ENCODE results near the gene CNTN5.

The CNTN5 gene

DNA sequence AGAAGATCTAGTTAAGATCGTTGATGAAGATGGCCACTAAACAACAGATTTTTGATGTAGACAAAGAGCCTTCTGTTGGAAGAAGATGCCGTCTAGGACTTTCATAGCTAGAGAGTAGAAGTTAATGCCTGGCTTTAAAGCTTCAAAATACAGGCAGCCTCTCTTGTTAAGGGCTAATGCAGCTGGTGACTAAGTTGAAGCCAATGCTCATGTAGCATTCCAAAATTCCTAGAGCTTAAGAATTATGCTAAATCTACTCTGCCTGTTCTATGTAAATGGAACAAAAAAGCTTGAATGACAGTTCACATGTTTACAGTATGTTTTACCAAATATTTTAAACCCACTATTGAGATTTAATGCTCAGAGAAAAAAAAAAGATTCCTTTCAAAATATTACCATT, 492.6 kb downstream of the CNTN5 start:
- no peak for DNase-seq (ENCODE audit: low spot score)

- no peak for DNase-seq (ENCODE audit: low spot score)
Measured at GRCh38 chr11:99519095-99519494, 498.3 kb downstream of the CNTN5 start.

DNA sequence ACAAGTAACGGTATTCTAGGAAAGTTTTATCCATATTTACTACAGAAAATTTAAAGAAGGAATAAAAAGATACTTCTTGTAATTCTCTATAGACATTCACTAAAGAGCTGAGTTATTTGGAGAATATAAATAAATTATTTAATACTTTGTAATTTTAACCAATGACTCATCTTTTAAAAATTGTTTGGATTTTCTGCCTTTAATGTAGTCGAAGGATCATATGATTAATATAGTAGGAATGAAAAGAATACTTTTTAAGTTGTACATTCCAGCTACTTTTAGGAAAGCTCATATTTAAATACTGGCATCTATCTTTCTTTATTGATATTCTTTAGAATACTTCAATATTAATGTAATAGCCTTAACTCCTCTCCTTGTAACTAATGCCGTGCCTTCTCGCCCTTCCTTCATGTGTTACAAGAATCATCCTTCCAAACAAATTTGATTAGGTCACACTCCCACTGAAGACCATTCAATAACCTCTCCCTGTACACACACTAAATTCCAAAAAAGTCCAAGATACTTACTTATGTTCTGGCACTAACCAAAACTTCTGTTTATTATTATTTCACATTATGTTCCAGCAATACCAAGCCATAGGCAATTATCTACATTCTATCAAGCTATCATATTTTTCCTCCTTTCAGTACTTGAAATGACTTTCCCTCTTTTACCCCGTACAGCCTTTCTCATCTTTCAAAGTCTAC, 501.9 kb downstream of the CNTN5 start:
- DNase-seq (ENCODE audit: low spot score), result no peak

- DNase-seq (ENCODE audit: low spot score), result no peak
Measured at GRCh38 chr11:99531468-99531867, 510.7 kb downstream of the CNTN5 start.

DNA sequence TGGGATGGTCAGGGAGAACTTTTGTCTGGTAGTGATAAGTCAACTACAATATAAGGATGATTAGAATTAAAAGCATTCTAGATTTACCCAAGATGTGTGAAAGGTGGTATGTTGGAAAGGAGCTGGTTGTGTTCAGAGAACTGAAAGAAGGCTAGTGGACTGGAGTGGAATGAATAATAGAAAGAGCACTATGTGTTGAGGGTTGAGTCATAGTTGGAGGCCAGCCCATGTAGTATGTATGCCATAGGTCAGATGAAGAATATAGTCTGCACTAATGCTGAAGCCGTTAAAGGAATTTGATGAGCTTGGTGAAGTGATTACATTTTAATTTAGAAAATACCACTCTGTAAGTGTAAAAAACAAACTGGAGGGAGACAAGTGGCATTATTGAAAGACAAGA, 514.1 kb downstream of the CNTN5 start:
- DNase-seq (ENCODE audit: low spot score), result no peak

DNA sequence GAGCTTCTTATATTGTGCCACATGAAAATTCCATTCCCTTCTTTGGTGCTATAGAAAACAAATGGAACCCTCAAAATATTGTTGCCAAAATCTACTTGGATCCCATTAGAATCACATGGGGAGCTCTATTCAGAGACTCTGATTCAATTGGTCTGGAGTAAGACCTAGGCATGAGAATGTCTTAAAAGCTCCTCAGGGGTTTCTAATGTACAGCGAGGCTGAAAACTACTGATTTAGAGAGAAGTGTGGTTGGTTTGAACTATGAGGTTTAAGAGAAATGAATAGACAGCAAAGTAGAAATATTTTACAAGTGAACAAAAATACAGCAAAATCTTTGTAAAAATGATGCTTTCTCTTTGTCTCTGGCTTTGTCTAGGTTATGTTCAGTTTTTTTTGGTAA, 514.7 kb downstream of the CNTN5 start:
- no peak for DNase-seq (ENCODE audit: low spot score)

- no peak for DNase-seq (ENCODE audit: low spot score)
Measured at GRCh38 chr11:99535819-99536218, 515.1 kb downstream of the CNTN5 start.

GRCh38 chr11:99537681-99538080, 516.9 kb downstream of the CNTN5 start:
- DNase-seq (ENCODE audit: low spot score), result no peak

- no peak for DNase-seq (ENCODE audit: low spot score)
Measured at GRCh38 chr11:99545616-99546015, 524.9 kb downstream of the CNTN5 start.

GRCh38 chr11:99548264-99548663, 527.5 kb downstream of the CNTN5 start:
- no peak for DNase-seq (ENCODE audit: low spot score)

DNA sequence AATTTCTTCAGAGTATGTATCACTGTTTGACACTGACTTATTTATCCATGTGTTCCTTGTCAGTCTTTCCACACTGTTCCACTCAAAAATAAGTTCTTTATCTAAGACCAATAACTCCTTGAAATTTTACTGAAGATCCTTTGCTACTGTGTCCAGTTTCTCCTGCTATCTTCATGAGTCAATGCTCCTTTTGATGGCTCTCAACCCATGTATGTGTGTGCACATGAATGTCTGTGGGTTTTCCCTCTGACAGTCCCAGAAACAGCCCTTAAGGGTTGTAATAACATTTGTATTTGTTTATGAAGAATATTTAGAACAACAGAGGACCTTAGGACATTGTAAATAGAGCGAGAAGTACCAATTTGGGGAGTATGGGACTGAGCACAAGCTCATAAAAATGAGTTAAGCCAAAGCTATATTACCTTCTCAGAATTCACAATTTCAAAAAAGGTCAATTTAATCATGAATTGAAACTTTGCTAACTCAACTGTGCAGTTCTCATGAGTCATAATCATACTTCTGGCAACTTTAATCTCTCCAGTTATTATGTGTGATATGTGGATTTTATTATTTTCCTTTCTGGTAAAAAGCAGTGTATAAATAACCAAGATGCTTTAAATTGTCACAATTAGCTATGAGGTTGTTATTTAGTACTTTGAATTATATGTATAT, 533.6 kb downstream of the CNTN5 start:
- no peak for DNase-seq (ENCODE audit: low spot score)

DNA sequence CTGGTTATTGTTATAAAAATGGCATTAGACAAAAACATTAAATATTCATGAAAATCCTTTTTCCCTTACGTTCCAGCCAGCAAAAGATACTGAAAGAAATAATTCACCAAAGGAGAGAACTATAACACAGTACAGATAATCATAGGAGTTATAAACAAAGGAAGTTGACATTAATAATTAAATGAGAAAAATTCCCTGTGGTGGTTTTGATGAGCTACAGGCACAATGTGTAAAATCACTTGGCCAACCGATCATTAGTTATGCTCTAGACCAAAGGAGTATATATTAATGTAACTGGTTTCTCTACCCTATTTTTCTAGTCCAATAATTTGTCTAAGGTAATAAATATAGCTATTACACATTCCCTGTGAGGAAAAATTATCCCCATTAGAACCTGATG, 534.7 kb downstream of the CNTN5 start:
- no peak for DNase-seq (ENCODE audit: low spot score)

- no peak for DNase-seq (ENCODE audit: low spot score)
Measured at GRCh38 chr11:99565333-99565732, 544.6 kb downstream of the CNTN5 start.

DNA sequence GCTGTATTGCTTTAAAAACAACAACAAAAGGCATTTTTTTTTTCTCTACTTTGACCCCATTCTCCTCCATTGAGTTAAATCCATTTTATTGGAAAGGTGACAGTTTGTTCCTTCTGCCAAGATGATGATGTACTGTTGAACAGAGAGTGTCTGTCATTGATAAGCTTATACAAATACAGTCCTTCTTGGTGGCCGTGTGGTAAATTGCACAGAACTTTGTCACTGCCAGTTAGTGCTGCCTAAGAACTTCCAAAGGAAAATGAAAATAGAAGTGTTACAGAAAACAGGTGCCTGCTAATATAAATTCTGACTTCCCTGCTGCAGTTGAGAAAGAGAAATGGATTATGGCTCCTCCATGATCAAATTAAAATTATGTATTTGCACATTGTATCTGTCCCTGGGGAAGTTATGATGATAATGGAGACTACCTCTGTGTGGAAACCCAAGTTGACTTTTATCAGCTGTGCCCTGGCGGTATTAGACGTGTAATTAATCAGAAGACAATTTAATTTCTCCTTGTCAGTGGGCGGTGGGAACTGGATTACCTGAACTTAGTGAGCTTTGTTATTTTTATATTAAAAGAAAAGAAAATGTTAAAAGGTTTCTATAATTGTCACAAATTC, 546.7 kb downstream of the CNTN5 start:
- DNase-seq (ENCODE audit: low spot score), result no peak

DNA sequence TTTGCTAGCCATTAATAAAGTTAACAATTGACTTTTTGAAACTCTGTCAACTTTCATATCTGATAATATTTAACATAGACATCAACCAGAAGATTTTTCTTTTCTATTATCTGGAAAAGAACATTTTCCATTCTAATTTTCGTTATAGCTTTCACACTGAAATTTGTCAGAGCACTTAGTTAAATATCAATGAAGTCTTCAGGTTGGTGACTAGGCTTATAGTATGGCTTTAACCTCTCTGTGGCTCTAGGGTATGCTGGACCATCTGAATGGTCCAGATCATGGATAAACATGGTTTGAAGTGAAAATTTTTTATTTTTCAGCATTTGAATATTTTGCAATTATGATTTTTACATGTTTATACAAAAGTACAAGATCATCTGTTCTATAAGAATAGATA, 548.1 kb downstream of the CNTN5 start:
- DNase-seq (ENCODE audit: low spot score), result no peak

DNA sequence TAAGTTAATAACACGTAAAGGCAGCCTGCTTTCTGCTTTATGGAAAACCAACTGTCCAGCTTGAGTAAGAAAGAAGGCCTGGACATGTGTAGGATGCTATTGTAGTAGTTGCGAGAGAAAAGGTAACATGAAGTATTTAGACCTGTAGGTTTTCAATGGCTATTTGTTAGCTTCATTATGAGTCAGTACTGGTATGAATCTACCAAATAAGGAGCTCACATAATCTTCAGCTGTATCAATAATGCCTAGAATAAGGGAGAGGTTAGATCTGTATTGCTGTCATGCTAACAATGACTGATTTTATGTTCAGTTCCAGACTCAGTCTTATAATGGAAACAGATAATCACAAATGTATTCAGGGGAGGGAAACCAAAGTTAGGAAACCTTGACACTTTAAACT, 550.3 kb downstream of the CNTN5 start:
- DNase-seq (ENCODE audit: low spot score), result no peak

- no peak for DNase-seq (ENCODE audit: low spot score)
Measured at GRCh38 chr11:99584830-99585229, 564.1 kb downstream of the CNTN5 start.

GRCh38 chr11:99585606-99586005, 564.9 kb downstream of the CNTN5 start:
- DNase-seq (ENCODE audit: low spot score), result no peak

GRCh38 chr11:99589771-99590170, 569.0 kb downstream of the CNTN5 start:
- no peak for DNase-seq (ENCODE audit: low spot score)

DNA sequence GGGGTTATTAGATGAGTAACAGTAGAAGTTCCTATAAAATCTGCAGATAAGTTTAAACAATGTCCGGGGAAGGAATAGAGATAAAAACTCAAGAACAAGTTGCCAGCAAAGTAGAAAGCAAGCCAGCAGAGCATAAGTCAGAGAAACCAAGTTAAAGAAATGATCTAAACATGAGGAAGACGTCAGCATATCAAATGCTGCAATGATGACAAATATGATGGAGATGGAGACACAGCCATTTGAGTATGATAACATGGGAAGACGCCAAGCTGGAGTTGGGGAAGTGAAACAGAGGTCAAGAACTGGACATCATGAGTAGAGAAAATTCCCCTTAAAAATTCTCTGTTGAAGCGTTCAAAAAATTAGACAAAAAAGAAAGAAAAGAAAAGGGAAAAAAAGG, 571.5 kb downstream of the CNTN5 start:
- DNase-seq (ENCODE audit: low spot score), result no peak

- DNase-seq (ENCODE audit: low spot score), result no peak
Measured at GRCh38 chr11:99593197-99593596, 572.4 kb downstream of the CNTN5 start.

DNA sequence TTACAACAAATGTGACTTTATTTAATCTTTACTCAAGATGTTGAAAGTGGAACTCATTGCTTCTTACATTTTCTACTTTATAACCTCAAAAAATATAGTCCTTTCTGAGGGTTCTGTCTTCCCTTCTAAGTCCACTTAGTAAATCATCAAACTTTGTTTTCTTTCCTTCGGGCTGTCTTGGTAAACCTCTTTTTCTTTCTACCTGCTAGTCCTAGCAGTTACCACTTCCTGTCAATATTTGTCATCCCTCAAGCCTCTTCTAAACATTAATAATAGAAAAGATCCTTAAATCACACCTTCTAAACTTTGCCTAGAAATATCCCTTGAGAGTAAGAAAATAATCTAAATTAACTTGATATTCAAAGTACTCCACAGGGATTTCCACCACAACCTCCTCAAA, 580.4 kb downstream of the CNTN5 start:
- no peak for DNase-seq (ENCODE audit: low spot score)

DNA sequence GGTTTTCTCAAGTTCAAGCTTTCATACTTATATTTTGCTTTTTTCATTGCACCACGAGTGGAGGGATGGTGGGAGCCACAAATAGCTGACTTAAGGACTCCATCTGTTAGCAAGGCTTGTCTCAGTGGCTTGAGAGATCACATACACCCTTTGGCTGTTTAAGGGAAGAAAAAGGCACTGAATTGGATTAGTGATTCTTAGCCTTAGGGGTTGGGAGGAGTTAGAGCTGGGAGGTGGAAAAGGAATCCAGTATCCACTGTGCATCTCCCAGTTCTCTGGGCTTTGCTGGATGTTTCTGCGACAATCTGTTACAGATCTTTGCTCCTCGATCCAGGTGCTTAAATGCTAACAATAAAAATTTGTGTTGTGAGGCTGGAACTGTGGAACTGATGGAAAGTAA, 593.6 kb downstream of the CNTN5 start:
- no peak for DNase-seq (ENCODE audit: low spot score)

DNA sequence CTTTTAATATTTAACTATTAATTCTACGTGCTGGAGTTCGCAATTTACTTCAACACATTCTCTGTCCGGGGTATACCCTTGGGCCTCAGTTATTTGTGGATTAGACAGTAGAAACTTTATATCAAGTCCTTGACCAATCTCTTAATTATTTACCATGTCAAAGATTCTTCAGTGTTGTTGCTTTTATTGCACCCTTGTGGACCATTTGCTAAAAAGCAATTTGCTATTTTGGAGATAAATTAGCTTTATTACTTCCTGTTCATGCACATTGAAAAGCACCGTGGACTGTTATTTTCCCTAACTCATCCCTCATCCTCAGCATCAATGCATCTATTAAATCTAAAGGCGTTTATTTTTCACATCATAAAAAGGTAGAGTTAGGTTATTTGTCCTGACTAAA, 609.9 kb downstream of the CNTN5 start:
- no peak for DNase-seq (ENCODE audit: low spot score)
